GM19328 (cell line): Measurements from ENCODE around the gene CTXN3.

Experiments used
- ATAC-seq: cut with Tn5 transposase; IDR thresholded peaks from one replicate; pipeline ENCODE4 v1.9.1; 2021; ENCODE audit warnings: mild to moderate bottlenecking, moderate library complexity; ENCODE audit not compliant: unreplicated experiment

CTXN3 gene

DNA sequence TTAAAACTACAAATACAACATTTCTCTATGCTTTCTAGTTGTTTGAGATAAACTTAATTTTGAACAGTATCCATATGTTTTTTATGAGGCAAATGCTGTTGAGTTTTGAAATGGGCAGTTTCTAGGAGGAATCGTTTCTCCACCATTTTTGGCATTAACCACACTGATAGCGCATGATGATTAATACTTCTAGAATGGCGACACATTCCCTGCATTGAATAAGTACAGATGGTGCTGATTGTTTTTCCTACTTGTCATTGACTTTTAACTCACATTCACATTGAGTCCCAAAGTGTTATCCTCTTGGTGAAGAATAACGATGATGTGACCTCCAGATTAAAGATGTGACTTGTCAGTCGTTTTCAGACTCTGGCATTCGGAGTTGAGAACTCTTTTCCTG lies 47.8 kb downstream of the CTXN3 start:
- no peak for ATAC-seq

DNA sequence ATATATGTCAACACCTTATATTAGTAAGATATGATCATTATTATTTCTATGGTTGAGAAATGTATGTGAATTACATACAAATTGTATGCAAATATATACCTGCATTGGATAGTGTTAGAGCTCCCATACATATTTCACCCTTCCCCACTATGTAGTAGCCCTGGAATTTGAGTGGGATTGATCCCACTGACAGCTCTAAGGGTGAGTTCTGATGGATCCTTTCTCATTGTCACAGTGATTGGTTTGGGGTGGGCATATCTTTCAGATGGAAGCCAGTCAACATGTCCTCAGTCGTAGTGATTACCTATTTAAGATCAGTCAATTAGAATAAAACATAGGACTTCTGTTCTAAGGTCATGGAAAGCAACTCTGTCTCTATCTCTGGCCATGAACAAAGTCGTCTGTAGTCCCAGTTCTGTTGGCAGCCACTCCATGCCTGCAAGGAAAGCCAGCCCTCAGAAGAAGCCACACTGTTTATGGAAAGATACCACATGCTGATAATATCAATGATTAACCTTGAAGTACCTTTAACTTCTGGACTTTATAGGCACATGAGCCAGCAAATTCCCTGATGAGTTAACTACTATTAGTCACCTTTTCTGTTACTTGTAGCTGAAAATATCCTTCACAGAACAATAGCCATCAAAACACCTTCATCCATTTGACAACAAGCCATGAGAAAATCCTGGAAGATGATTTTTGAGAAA lies 49.2 kb downstream of the CTXN3 start:
- no peak for ATAC-seq

DNA sequence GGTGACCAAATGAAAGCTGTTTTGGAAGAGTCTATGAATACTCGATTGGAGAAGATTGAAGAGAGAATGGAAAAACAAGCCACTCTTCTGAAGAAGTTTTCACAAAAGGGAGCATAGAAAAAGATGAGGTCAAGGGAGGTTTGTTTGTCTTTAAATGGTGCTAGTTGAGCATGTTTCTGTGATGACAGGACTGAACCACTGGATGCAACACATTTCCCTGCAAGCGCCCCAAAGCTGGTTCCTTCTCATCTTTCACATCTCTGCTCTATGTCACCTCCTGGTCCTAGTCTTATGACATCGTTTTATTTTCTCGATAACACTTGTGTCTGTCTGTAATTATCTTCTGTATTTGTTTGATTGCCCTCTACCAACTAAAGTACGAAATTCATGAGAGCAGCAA lies 50.5 kb downstream of the CTXN3 start:
- no peak for ATAC-seq

DNA sequence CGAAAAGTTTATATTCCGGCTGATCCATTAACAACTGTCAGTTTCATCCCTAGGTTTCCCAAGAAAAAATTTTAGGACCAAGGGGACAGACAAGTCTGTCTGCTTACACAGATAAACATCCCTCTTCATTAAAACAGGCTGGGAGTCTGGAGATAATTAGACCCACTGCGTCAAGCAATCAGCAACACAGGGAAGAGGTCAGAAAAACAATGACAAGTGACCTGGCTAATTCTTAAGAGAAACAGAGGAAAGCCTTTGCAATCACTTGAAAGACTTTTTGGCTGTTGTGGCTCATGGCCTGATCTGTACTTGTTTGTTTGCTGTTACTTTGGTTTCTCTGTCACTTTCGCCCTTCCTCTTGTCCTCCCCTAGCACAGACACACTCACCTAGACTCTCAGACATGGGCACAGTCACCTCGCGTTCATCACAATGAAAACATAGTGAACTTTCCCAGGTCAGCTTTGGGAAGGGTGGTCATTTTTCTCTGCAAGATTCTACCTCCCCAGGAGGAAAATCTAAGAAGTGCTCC lies 51.4 kb downstream of the CTXN3 start:
- ATAC-seq: no peak

DNA sequence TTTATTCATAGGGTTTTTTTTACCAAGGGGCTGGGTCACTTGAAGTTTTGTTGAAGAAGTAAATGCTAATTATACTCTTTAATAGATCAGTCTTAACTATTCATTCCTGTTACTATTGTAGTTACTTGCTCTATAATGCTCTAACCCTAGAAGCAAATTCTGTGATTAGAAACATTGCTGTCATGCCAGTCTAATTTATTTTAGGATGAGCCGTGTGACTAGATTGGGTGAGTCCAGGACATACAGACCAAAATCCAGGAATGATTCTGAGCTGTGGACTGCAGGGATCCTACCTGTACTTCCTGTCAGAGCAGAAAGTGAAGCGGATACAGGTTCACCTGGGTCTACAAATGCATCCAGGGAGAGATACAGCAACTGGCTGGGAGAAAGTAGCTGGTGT lies 53.6 kb downstream of the CTXN3 start:
- no peak for ATAC-seq

- ATAC-seq: no peak
These were observed 54.2 kb downstream of the CTXN3 start, which contains the start of gene CCDC192 for GRCh38 chr5:127702926-127703561. Gene CCDC192, plus strand, starts transcription at chr5:127703391. Its CDS starts 55 bp downstream, at chr5:127703446.

DNA sequence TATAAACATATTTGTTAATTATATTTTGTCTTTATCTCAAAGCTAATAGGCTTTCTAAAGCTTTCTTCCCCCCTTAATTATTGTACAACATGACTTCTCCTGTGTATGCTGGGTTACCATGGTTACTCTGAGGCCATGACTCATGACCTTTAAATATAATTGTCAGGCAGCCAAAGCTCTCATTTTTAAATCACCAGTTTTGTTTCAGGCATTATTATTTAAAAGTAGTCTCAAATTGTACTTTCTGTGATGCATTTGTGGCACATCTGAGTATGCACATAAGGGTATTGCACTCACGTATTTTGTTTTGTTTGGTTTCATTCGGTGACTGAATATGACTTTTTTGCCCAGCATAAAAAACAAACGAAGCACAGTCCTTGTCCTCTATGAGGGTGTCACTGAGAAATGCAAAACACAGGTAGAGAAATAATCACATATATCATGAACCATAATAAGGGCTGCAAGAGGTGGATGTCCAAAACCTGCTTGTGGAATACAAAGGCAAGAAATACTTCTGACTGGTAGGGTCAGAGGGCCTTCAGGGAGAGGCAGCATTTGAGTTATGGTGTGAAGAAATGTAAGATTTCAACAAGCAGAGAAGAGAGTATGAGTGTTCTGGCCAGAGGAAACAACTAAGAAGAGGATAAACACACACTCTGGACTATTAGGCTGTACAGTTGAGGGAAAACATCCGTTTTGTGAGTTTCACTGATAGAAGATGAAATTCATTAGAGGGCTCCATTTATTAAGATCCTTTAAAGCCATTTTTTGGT lies 56.4 kb downstream of the CTXN3 start:
- ATAC-seq: no peak

GRCh38 chr5:127706691-127707090 lies 57.8 kb downstream of the CTXN3 start:
- ATAC-seq: no peak

GRCh38 chr5:127707209-127707608 lies 58.3 kb downstream of the CTXN3 start:
- ATAC-seq: no peak
